Activated CD4-positive, alpha-beta T cell treated with anti-CD3 and anti-CD28 coated beads, Interleukin-2, amount 50 U/mL, for 48 hours (primary cell): ENCODE data around the gene GRIN2B.

ENCODE experiments used
- DNase-seq, 2 experiments: peaks; one replicate each; pipeline ENCODE4 v3.0.0-alpha.2; 2020

Gene GRIN2B

GRCh38 chr12:13981296-13981962 lies at the start of gene GRIN2B:
GRIN2B (minus strand) TSS chr12:13981602; CDS start chr12:13866208, 115,394 bp downstream.
- no peak for DNase-seq

DNA sequence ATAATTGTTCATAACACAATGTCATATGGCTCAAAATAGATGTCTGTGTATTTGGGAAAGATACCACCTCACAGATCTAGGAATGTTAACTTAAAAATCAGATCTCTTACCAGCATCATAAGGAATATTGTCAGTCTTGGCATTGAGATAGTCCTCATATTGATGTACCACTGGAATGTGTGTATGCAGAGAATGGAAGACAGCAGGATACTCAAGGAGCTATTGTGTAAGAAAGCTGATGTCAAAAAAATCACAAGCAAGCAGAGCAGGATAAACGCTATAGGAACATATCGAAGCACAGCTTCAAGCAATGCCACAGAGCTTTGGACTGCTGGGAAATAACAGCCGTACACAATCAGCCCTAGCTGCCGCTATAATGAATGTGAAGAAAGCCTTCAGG lies 45.1 kb upstream of the GRIN2B start:
- DNase-seq = no peak

- DNase-seq = no peak
These were observed 43.2 kb upstream of the GRIN2B start for GRCh38 chr12:14024591-14024990.

- no peak for DNase-seq
These were observed 36.7 kb upstream of the GRIN2B start for GRCh38 chr12:14018080-14018479.

DNA sequence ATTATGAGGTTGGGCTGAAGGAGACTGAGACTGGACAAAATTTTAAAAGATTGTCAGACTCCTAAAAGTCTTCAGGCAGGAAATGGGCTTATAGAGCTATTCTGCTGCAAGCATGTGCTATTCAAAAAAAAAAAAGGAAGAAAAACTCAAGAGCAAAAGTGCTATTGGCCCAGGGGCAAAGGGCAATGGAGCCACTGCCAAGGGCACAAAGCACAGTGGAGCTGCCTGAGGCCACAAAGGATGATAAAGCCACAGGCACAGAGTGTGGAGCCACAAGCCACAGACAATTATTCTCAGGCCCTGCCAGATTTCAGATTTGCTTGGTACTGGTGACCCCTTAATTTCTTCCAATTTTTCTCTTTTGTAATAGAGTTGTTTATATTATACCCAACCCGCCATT lies 29.6 kb upstream of the GRIN2B start:
- DNase-seq = no peak

- no peak for DNase-seq
These were observed 26.2 kb upstream of the GRIN2B start for GRCh38 chr12:14007639-14008038.

DNA sequence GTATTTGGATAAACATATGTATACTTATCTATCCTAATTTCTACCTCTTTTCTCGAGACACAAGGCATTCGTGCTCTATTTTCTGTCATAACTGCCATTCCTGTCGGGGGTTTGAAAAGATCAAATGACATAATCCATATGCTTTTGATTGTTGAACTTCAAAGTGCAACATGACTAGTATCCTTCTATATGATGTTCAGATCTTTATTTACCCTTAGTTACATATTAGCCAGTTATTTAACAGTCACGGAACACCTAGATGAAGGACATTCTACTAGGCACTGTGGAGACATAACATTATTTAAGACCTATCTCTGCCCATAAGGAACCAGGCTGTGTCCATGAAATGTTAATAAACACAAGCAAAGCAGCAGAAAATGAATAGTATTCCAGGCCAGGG lies 11.2 kb upstream of the GRIN2B start:
- DNase-seq = no peak

- no peak for DNase-seq
These were observed 10.7 kb upstream of the GRIN2B start for GRCh38 chr12:13992106-13992505.

GRCh38 chr12:13986031-13986430 lies 4.6 kb upstream of the GRIN2B start:
- DNase-seq = no peak

GRCh38 chr12:13981990-13982389 lies 588 bp upstream of the GRIN2B start:
- peak; percentile 5 to 19 for DNase-seq

- DNase-seq = no peak
These were observed 685 bp downstream of the GRIN2B start for GRCh38 chr12:13980538-13981295.

- no peak for DNase-seq
These were observed 1.5 kb downstream of the GRIN2B start for GRCh38 chr12:13979772-13980378.

DNA sequence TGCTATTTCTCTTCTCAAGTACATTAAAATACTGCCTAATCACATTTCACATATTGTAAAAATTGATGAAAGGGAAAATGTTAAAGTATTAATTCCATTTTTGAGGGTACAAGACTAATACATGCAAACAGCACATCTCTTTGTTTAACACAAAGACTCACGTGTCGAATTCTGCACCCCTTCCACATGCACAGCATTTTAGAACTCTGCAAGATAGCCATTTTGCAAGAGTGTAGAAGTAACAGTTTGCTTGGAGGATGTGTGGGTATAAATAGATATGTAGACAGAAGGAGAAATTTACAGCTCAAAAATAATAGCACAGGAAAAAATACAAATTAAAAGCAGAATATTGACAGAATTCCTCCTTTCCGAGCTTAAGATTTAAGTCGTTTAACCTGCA lies 2.5 kb downstream of the GRIN2B start:
- DNase-seq = no peak

- no peak for DNase-seq
These were observed 4.5 kb downstream of the GRIN2B start for GRCh38 chr12:13976880-13977279.

DNA sequence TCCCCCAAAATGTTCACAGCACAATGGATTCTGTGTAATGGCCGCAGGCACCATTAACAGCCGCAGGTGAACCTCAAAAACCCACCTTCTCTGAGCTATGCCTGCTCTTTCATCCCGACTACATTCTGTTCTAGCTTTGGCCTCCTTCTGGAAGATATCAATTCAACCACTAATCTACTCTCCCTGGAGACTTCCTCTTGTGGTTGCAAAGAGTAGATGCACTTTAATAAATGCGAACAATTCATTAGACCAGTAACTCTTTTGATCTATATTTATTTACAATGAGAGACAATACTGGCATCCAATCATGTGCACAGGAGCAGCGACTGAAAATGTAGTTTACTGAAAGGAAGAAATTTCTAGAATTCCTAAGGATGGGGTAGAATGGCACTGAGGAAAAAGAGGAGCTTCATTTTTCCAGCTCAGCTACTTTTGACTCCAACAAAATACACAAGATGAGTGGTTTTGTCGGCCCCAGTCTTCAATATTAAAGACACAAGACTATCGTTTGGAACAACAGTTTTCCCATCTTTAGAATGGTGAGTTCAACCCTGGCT lies 5.3 kb downstream of the GRIN2B start:
- DNase-seq = no peak

DNA sequence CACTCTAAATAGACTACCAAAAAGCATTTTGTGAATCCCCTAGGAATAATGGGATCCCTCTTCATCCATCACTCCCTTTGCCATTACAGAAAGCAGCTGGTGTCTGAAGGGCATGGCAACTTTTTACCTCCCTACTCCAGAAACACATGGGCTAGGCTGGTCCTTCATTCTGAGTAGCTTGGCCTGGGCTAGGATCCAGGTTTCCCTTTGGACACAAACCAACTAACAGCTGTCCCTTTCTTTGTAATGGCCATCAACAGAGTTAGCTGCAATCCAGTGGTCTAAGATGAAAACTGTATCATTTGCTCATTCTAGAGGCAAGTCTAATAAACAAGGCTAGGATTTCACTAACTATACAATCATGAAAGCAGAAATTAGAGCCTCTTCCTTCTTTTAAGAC lies 7.4 kb downstream of the GRIN2B start:
- no peak for DNase-seq

DNA sequence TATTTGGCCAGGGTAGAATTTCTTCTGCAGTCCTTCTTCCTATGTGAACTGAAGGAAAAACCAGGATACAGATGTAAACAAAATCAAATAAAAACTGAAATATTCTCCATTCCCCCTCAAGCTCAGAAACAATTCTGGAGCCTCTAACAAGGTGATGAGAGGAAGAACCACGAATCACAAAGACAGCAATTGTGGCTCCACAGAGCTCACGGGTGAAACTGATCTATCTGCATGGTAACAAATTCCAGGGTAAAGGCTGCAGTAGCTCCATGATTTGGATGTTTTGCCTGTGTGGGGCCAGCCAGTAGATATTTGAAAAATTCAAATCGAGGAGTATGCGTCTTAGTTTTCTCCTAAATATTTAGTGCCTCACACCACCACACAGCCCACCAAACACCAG lies 10.6 kb downstream of the GRIN2B start:
- no peak for DNase-seq

DNA sequence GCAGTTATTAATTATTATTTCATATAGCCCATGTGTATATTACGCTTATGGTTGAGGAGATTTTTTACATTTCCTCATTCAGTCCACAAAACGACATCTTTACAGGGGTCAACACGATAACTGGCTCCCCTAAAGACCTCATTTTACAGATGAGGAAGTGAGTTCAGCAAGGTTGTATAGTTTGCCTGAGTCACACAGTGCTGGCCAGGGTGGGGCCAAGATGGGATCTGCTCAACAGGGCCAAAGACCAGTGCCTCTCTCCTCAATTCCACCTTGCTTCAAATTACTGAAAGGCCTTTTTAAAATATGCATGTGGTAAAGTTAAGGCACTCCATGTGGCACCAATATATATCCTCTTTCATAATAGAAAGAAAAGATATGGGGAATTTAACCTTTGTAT lies 13.1 kb downstream of the GRIN2B start:
- DNase-seq = no peak

DNA sequence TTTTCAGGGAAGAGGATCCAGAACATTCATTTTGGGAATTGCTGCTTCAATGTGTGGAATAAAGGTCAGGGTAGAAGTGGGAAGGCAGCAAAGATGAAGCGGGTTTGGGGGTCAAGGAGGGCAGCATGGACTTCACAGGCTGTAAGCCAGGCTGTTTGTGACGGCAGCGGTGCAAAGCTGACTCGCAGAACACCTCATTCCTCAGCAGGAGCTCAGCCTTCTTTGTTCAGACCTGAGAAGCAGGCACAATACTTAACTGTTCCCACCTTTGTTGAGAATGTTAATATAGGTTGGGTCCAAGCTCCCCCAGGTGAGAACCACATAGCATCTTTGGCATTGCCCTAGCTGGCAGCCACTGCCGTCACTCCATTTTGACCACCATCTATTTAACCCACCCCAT lies 16.7 kb downstream of the GRIN2B start:
- DNase-seq = no peak

- no peak for DNase-seq
These were observed 18.7 kb downstream of the GRIN2B start for GRCh38 chr12:13962699-13963098.

DNA sequence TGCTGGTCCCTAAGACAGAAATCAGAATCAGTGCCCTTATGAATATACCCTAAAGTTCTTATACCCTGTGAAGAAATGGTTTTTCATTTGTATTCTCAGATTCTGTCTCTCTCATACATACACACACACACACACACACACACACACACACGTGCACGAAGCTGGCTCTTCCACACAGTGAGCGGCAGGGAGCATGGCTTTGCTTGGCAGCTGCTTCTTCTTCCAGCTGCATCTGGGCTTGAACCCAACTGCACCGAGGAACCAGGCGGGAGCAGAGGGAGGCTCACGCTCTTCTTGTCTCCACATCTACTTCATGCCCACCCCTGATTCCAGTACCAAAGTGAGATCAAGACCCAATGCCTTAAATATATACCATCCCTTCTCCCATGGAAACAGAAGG lies 19.4 kb downstream of the GRIN2B start:
- no peak for DNase-seq

DNA sequence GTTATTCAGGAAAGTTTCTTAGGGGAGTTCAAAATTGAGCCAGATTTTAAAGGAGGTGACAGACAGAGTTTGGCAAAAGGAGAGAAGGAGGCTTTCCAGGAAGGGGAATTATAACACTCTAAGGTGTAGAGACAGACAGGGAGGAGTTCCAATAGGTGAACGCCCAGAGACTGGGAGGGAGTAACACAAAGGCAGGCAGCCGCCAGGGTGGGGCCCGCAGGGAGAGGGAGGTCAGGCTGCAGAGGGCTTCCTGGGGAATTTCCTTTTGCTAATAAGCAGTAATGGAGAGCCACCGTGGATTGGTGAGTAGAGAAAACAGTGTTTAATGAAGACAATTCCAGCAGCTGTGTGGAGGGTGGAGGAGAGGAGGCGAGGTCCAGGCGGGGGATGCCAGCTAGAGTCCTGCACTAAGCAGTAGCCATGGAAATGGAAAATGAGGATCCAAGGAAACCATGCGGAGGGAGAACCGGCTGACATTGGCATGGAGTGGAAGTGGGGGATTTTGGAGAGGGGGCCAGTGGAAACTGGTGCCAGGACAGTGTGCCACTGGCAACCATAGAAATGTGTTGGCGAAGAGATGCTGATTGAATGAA lies 22.2 kb downstream of the GRIN2B start:
- DNase-seq = no peak

DNA sequence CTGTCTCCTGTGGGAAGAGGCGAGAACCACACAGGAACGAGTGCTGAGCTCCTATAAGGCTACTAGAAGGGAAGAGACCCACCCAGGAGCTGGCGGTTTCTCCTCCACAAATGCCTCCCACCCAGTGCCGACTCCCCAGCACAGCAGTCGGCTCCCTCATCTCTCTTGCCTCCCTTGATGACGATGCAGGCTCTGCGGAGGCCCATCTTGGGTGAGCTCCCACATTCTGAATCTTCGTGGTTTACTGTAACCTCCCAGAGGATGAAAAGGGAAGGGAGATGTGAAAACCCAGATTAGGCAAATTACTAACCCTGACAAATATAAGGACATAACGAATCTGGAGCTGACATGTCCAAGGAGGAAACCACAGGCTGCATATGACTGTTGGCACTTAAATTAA lies 23.8 kb downstream of the GRIN2B start:
- DNase-seq = no peak
